ENCODE data around the gene CARD11.

Gene CARD11

DNA sequence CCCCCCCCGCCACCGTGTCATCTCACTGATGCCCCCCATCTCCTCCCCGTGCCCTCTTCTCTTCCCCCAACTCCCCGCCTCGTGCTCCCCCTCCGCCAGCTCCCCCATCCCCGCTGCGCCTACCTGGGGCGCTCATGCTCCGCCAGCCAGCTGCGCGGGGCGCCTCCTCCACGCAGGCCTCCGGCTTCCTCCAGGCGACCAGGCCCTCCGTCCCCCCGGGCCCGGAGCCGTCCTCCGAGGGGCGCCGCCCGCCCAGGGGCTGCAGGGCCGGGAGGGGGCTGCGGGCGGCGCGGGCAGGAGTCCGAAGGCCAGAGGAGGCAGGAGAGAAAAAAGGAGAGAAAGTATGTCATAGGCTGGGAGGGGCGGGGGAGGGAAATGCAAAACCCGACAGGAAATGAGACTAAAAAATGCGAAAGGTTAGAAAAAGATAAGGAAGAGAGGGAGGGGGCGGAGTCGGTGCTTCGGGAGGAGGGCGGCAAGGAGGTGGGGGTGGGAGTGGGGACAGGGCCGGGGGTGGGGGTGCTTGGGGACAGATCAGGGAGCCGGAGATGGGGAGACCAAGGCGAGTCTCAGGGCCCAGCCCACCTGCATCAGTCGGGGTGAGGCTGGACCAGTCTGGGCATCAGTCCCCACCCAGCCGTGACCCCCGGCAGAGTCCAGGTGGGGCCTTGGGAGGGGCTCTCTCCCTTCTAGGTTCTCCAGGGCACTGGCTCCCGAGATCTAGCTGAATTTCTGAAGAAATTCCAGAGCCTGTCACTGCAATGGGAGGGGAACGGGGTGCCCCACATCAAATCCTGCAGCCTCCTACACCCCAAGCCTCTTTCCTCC is at the start of gene CARD11:
Gene CARD11, minus strand, starts transcription at position 324 of the 828 bp plus-strand sequence. CDS start 85,361 bp downstream, outside the sequence.
- FAIRE-seq: no peak

DNA sequence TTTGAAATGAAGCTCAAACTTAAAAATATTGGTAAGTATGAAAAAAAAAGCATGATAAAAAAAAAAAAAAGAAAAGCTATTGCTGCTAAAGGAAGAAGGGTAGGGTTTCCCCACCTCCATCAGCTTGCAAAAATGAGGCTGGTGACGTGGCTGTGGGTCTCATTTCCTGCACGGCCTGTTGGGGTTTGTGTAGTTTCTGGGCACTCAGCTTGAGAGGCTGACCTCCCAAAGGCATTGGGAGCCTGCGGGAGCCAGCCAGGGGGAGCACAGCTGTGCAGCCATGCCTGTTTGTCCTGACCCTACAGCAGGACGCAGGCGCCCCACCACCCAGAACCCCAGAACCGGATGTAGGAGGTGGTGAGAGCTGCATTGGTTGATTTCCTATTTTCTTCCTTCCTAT is 48.8 kb upstream of the CARD11 start:
- no peak for FAIRE-seq

DNA sequence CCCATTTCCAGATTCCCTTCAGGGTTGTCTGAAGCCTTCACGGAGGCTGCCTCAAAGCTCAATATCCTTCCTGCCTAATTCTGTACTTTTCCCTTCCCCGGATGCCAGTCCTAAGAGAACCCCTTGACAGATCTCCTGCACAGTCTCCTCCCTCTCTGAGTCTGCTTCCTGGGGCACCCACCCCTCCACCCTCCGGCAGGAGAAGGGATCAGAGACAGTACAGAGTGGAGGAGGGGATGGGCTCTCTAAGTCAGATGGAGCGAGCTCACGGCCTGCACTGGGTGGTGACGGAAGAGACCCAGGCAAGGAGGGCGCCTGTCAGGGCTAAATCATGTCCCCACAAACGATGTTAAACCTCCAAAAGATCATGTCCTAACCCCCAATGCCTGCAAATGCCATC is 48.0 kb upstream of the CARD11 start:
- no peak for FAIRE-seq

DNA sequence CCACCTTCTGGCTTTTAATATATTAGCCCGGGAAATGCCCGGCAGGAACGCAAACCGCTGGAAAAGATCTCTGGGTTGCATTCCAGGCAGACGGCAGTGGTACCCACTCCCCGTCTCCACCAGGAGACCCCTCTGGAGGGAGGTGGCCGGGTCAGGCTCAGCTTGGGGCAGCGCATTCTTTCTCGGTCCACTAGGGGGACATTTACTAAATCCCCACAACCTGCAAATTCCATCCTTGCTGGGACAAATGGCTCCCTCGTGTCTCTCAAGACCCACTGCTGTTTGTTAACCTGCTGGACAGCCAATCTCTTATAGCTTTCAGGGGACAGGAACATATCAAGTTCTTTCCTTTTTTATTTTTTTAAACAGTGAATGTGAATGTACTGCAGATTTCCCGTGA is 45.8 kb upstream of the CARD11 start:
- FAIRE-seq: no peak

DNA sequence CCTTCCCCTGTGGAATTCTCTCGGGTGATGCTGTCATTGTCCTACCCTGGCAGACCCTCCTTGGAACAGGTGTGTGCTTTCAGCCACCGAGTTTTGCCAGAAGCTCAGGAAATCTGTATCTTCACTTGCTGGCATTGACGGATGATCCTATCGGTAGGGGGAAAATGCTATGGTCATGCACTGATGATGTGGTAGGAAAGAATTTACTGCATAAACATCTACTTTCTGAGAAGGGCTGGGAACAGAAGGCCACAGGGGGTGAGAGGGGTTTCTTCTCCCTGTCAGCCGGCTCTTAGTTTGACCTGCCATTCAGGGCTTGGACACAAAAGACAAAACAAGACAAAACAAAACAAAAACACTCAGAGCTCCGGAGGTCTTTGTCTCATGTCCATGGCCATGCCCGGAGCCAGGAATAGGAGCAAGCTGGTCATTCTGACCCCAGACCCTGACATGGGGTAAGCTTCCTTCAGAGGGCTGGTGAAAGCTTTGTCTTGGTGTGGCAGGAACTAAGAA is 43.6 kb upstream of the CARD11 start:
- FAIRE-seq: no peak

DNA sequence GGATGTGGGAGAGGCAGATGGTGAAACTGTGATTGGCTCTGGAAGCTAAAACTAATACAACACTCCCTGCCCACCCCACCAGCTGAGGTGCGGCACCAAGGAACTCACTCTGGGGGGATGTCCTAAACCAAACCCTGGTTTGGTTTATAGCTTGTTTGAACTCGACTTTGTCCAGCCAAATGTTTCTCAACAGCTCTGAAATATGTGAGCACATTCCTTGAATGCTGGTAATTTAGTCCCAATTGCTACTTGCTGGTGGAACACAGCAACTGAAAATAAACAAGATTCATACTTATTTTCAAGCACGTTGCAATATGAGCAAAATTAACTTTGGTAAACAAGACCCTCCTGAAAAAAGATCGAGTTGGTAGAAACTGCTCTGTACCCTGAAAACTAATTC is 39.7 kb upstream of the CARD11 start:
- no peak for FAIRE-seq

DNA sequence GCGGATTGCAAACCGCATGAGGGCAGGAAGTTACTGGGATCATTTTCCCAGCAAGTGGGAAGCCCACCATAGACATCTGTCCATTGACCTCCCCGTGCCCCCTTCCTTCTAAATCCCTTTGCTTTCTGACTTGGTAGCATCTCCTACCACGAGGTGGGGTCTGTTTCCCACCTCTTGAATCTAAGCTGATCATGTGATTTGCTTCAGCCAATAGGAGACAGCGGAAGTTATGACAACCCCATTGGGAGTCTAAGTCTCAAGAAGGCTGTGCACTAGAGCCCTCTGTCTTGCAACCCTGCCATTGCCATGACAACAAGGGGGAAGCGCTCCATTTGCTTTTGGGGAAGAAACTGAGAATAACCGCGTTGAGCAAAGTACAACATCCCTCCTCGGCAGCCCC is 39.2 kb upstream of the CARD11 start:
- FAIRE-seq: no peak

DNA sequence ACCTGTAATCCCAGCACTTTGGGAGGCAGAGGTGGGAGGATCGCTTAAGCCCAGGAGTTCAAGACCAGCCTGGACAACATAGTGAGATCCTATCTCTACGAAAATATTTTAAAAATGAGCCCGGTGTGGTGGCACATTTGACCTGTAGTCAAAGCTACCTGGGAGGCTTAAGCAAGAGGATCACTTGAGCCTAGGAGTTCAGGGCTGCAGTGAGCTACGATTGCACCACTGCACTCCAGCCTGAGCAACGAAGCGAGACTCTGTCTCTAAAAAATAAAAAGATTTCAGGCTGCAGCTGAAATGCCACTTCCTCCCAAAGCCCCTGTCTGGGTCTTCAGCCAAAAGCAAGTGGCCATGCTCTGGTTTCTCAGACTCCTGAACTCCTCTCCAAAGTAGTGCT is 38.7 kb upstream of the CARD11 start:
- no peak for FAIRE-seq

DNA sequence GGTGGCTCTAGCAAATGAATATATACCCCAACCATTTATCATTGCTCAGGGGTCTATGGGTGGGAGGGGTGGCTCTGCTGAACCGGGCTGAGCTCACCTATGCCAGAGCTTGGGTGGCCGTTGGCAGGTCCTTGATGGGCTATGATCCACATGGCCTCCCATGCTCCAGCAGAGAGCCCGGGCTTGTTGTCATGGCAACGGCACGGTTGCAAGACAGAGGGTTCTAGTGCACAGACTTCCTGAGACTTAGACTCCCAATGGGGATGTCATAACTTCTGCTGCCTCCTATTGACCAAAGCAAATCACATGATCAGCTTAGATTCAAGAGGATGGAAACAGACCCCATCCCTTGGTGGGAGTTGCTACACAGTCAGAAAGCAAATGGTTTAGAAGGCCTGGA is 36.4 kb upstream of the CARD11 start:
- FAIRE-seq: no peak

DNA sequence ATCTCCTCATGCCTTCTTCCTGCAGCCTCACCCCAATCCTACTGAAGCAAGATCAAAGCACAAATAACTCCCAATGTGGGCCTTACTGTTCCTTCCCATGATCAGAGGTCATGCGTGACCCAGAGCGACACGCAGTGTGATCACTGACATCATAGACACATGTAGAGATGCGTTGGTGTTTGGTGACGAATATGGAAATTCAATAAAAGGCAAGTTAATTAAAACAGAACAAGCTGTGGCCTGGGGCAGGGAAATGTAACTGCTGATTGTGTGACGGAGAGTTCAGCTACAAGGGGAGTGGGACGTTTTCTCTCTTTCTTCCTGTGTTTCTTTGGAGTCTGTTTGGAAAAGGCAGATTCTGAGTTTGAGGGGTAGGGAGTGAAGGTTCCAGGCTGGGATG is 34.8 kb upstream of the CARD11 start:
- no peak for FAIRE-seq

DNA sequence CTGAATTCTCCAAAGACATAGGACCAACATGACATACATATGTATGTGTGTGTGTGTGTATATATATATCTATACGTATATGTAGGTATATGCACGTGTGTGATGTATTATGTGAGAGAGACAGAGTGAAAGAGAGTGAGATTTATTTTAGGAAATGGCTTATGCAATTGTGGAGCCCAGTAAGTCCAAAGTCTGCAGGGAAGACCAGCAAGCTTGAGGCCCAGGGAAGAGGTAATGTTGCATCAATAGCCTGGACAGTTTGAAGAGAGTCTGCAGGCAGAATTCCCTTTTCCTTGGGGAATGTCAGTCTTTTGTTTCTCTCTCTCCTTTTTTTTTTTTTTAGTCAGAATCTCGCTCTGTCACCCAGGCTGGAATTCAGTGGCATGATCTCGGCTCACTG is 33.0 kb upstream of the CARD11 start:
- FAIRE-seq: no peak

DNA sequence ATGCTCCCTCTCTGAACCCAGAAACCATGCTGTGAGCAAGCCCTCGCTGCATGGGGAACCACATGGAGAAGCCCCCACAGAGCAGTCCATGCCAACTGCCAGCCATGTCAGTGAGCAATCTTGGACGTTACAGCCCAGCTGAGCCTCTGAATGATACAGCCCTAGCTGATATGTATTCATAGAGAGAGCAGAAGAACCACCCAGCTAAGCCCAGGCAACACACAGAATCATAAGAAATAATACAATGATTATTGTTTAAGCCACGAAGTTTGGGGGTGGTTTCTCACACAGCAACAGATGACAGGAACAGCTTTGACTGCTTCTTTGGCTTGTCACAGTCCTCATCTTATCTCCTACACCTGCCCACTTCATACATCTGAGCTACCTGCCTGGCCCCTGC is 32.5 kb upstream of the CARD11 start:
- FAIRE-seq: no peak

DNA sequence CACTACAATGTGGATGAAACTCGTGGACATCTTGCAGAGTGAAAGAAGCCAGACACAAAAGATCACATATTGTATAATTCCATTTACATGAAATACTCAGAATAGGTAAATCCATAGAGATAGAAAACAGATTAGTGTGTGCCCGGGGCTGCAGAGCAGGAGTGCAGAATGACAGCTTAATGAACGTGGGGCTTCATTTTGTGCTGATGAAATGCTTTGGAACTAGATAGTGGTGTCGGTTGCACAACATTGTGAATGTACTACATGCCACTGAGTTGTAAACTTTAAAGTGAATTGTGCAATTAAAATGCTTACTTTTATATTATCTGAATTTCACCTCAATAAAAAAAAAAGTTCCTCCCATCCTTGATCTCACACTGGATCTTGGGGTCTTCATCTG is 31.8 kb upstream of the CARD11 start:
- no peak for FAIRE-seq

DNA sequence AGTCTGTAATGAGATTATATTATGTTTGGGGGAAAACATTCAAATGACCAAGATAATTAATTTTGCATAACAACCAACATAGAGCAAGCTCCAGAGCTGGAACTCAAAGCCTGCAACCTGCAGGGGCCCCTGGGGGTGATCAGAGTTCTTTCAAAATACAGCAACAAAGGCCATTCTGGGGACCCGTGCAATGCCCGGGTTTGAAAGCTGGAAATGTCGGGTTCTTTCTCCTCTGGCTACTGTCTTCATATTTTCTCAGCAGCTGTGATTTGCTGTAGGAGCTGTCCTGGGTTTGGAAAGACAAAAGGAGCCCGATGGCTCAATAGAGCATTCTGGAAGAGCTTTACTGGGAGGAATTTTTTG is 30.8 kb upstream of the CARD11 start:
- no peak for FAIRE-seq

DNA sequence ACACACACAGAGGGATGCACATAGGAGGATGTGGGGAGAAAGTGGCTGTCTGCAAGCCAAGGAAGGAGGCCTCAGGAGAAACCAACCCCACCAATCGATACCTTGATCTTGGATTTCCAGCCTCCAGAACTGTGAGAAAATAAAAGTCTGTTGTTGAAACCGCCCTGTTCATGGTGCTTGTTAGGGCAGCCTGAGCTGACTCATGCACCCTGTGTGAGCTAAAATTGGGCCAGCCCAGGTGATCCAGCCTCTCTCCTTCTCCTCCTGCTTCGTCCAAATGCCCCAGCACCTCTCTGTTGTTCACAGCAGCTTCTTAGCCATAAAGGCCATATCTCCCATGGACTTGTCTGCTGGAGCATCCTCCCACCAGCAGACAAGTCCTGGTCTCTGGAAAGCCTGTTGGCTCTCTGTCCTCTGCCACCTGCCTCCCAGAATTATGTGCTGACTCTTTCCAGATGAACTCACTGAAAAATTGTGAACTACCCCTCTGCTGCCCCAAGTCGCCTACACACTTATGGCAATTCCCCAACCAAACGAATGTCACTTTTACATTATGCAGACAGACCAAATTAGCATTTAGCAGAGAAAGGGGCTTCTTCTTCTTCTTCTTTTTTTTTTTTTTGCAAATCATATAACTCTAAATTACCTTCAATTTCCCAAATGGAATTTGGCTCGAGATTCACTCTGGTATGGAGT is 30.2 kb upstream of the CARD11 start:
- FAIRE-seq: no peak

DNA sequence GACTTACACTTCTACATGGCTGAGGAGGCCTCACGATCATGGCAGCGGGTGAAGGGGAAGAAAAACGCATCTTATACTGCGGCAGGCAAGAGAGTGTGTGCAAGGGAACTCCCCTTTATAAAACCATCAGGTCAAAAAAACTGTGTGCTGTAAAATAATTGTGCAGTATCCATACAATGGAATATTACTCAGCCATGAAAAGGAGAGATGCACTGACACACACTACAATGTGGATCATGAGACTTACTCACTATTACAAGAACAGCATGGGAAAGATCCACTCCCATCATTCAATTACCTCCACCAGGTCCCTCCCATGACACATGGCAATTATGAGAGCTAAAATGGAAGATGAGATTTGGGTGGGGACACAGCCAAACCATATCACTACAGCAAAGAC is 27.2 kb upstream of the CARD11 start:
- FAIRE-seq: no peak

DNA sequence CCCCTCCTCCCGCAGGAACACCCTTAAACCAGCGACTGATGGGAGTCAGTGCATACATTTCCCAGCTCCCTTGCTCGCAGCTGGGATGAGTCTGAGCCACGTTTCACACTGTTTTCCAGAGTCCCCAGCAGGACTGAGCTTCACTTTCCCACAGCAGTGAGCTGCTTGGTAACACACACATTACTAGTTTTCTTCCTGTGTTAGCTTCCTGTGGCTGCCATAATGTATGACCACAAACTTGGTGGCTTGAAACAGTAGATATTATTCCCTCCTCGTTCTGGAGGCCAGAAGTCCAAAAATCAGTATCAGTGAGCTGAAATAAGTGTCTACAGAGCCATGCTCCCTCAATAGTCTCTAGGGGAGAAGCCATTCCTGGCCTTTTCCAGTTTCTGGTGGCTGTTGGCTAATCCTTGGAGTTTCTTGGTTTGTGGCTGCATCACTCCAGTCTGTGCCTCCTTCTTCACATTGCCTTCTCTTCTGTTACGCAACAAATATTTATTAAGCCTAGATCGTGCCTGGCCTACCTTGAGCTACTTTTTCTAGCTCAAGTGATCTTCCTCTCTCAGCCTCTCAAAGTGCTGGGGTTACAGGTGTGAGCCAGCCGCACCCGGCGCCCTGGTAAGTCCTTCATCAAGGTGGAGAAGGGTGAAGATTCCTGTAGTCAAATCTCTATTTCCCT is 26.2 kb upstream of the CARD11 start:
- no peak for FAIRE-seq

DNA sequence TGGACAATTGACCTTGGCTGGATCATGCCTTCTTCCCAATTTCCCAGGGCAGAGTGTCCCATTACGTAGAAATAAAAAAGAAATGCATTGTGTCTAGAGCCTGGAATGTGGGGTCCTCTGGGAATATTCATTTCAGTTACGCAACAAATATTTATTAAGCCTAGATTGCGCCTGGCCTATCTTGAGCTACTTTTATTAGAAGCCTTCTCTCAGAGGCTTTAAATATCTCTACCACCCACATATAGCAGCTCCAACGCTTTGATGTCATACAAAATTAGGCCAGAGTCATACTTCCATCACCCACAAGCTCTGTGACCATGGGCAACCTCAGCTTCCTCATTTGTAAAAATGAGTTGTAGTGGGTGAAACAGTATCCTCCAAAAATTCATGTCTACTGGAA is 24.9 kb upstream of the CARD11 start:
- FAIRE-seq: no peak

DNA sequence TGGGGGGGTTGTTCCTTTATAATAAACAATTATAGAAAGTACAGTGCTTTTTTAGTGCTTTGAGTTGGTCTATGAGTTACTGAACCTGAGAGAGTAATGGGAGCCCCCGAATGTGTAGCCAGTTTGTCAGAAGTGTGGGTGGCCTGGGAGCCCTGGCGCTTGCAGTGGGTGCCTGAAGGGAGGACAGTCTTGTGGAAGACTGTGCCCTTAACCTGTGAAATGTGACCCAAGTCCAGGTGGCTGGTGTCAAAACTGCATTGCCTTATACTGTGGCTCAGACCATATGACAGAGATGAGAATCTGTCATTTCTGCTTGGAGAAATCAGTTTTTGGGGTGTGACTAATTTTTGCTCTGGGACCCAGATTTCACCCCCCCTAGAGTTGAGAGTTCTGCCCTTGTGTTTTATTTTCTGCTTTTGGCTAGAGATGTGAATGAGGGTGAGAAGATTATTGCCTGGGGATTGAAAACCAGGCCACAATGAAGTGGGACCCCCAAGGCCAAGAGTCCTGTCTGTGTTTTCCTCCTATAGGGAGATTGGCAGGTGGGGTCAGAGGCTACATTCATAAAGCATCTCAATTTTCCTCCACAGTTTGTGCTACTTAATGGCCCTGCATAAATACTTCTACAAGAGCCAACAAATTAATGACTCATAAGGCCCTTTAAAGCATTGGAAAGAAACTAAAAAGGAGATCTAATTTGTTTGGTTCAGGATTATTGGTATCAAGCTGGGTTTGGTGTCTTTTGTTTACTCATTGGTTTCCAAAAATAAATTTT is 24.1 kb upstream of the CARD11 start:
- no peak for FAIRE-seq

DNA sequence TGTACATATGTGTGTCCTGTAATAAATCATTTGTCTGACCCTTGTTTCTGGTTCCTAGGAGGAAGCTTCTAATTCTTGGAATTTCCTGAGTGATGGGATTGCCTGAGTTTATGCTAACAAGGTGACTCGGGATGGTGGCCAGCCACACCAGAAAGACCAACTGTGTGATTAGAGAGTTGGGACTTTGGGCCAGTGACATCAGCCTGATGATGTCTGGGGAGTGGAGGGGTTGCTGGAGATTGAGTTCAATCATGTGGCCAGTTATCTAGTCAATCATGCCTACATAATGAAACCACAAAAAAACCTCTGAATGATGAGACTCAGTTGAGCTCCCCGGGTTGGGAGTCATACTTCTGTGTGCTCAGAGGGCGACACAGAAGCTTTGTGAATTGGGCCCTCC is 23.5 kb upstream of the CARD11 start:
- no peak for FAIRE-seq

DNA sequence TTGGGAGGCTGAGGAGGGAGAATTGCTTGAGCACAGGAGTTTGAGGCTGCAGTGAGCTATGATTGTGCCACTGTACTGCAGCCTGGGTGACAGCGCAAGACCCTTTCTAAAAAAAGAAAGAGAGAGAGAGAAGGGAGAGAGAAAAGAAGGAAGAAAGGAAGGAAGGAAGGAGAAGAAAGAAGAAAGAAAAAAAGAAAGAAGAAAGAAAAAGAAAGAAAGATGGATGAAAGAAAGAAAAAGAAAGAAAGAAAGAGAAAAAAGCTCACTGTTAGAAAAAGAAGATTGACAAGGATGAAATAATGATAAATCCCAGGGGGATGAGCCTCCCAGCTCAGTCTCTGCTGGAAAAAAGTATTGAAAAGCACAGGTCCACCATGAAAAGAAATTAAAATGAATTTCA is 22.8 kb upstream of the CARD11 start:
- FAIRE-seq: no peak

DNA sequence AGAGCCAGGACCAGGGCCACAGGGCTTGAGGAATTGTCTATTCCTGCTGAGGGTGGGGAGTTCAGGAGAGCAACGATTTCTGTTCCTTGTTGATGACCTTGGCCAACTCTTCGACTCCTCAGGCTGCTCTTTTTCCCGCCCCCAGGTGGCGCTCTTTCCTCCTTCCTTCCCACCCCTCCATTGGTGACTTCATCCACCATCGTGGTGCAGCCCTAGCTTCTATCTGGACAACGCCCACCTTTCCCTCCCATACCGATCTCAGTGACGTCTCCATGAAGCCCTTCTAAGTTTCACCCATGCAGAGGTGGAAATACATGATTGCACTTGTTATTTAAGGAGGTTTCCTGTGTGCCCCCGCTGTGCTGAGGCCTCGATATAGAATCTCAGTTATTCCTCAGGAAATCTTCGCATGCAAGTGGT is 22.1 kb upstream of the CARD11 start:
- no peak for FAIRE-seq

DNA sequence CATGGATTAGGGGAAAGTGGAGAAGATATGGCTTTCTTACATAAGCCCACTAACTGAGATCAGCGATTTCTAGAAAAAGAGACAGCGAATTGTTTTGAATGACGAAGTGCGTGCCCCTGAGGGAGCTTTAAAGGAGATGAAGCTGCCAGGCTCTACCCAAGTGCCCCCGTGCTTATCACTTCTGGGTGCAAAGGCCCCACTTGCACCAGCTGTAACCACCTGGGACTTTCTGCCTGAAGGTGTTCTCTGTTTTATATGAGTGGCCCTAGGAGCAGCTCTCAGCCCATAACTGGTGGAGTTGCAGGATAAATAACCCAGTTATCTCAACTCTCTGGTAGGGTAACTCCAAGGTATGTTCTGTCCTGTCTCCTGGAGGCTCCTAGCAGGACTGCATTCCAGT is 20.4 kb upstream of the CARD11 start:
- no peak for FAIRE-seq
